Stomach (tissue), 4 donors: ENCODE data around the gene CST2.

Experiments
- POLR2A ChIP-seq, 4 donors: fragments of 450-650 bp; IDR thresholded peaks; one replicate each; pipeline ENCODE4 v1.6.1; 2016; ENCODE audit warnings: antibody characterized with exemption in 4 of 4, control low read depth in 2 of 4, mild to moderate bottlenecking in 1 of 4, moderate library complexity in 1 of 4
- TF ChIP-seq, protein P1 (sequence below), 7 experiments: fragments of 450-650 bp in 4 of 7; fragments of 200-600 bp in 3 of 7; sonication (generic) in 3 of 7; IDR thresholded peaks; one replicate each; pipeline ENCODE4 v1.5.1; 2016 to 2019; ENCODE audit warnings: antibody characterized with exemption in 7 of 7, control low read depth in 2 of 7, mild to moderate bottlenecking in 1 of 7

DNA sequence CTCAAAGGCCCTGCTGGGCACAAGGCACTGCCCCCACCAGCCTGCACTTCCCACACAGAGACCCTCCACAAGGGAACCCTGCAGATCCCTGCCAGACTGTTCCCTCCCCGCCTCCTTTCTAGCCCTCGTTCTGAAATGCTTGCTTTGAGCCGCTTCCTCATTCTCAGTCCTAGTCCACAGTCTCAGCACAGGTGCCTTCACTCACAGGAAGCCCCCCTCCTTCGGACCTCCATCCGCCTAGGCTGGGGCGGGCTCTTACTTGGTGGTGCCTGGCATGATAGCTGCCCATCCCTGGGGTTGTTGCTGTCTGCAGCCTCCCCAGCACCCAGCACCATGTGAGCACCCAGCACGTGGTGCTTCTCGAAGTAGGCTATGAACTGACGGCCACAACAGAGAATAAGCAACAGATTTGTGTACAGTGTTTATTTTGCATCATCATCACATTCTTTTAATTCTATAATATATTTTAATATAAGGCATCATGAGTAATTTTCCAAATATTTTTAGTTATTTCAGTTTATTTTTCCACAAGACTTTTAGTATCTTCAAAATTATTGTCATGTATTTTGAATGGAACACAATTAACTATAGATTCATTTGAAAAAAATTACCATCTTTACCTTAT, 40.7 kb upstream of the CST2 start:
- TF ChIP-seq, protein P1, sequence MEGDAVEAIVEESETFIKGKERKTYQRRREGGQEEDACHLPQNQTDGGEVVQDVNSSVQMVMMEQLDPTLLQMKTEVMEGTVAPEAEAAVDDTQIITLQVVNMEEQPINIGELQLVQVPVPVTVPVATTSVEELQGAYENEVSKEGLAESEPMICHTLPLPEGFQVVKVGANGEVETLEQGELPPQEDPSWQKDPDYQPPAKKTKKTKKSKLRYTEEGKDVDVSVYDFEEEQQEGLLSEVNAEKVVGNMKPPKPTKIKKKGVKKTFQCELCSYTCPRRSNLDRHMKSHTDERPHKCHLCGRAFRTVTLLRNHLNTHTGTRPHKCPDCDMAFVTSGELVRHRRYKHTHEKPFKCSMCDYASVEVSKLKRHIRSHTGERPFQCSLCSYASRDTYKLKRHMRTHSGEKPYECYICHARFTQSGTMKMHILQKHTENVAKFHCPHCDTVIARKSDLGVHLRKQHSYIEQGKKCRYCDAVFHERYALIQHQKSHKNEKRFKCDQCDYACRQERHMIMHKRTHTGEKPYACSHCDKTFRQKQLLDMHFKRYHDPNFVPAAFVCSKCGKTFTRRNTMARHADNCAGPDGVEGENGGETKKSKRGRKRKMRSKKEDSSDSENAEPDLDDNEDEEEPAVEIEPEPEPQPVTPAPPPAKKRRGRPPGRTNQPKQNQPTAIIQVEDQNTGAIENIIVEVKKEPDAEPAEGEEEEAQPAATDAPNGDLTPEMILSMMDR (IDR thresholded peaks at IDR 0.05): no peak
- no peak for TF ChIP-seq POLR2A (IDR thresholded peaks at IDR 0.05)
